HG03565 (cell line): ENCODE measurements around the gene TSHZ2.
A peak's percentile ranks its signal among the peaks of the same experiment; 100 is the strongest.
"Not testable (repeated sequence)": the region's sequence is repeated elsewhere in the genome, so short reads cannot be mapped to it uniquely, and the experiment has no call there.

Source experiments
- ATAC-seq: cut with Tn5 transposase; IDR thresholded peaks from one replicate; pipeline ENCODE4 v1.9.1; 2021; ENCODE audit warnings: mild to moderate bottlenecking, moderate library complexity; ENCODE audit not compliant: unreplicated experiment

Gene TSHZ2

GRCh38 chr20:53427951-53428350 lies 455.8 kb downstream of the TSHZ2 start:
- no peak for ATAC-seq

DNA sequence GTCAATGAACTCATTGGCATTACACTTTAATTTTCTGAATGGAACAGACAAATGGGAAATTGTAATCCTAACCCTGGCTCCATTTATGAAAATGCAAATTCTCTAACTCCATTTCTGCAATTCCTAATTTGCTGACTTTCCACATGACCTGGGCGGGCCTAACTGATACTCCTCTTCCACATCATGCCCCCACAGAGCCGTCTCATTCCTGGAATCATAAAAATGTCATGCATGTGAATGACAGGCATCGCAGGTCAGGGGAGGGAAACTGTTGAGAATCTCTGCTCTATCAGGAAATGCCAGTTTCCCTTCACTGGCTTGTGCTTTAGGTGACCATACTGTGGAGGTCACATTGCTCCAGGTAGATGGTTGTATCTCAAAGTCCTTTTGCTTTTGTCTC lies 456.4 kb downstream of the TSHZ2 start:
- ATAC-seq, result no peak

- no peak for ATAC-seq
Observed at GRCh38 chr20:53428996-53429395, 456.8 kb downstream of the TSHZ2 start.

- no peak for ATAC-seq
Observed at GRCh38 chr20:53434662-53435061, 462.5 kb downstream of the TSHZ2 start.

GRCh38 chr20:53436927-53437326 lies 464.8 kb downstream of the TSHZ2 start:
- not testable (repeated sequence) for ATAC-seq

DNA sequence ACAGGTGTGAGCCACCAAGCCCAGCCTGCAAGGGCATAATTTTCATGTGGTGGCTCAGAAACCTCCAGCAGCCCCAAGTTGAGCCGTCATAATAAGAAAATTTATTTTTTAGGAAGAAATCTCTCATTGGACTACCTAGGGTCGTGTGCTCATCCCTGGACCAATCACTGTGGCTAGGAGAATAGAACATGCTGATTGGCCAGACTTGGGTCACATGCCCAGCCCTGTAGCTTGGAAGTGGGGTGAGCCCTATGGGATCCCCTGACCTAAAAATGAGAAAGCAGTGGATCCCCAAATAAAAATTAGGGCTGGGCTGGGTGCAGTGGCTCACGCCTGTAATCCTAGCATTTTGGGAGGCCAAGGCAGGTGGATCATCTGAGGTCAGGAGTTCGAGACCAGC lies 466.2 kb downstream of the TSHZ2 start:
- no peak for ATAC-seq

GRCh38 chr20:53439046-53439445 lies 466.9 kb downstream of the TSHZ2 start:
- ATAC-seq, result no peak

DNA sequence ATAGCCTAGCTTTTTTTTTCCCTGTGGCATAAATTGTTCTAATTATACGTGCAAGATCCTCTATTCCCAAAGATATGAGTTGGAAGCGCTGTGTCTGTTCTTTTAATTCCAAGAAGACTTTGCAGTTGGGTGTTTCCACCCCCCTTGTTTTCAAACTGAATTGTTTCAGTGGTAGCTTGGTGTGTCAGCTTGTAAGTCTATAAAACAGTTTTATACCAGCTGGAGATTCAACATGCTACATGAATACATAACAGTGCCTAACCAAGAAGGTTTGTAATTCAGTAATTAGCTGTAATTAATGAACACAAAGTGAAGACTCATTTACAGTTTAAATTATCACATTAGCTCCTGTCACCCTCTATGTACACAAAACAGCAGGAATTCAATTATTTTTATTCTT lies 467.5 kb downstream of the TSHZ2 start:
- ATAC-seq, result no peak

DNA sequence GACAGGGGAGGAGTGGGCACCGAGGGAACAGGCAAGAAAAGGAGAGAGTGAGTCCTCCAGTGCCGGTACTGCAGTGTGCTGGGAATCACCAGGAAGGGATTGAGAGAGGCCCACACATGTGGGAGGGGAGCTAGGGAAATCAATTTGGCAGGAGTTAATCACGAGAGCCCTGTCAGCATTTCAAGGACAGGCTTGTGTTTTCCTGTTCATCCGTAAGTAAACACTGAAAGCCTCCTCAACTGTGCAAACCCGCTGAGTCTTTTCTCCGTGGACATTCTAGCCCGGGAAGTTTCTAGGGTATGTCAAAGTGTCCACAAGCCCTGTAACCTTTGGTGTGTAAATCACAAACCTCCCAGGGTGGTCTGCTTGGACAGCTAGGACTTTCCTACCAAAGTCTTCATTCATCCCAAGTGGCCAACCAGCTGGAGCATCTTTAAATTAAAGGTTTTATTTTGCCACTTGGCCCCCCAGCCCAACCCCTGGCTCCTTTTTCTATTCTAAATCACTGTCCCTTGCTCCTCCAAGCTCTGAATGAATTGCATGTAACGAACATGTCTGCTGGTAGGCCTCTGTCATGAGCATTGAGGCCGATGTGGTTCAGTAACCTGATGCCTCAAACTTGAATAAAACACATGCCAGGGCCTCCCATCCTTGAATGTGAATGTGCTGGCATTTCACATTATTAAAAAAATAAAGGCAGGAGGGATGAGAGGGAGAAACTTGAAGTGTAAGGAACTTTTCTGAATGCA lies 472.4 kb downstream of the TSHZ2 start:
- no peak for ATAC-seq

DNA sequence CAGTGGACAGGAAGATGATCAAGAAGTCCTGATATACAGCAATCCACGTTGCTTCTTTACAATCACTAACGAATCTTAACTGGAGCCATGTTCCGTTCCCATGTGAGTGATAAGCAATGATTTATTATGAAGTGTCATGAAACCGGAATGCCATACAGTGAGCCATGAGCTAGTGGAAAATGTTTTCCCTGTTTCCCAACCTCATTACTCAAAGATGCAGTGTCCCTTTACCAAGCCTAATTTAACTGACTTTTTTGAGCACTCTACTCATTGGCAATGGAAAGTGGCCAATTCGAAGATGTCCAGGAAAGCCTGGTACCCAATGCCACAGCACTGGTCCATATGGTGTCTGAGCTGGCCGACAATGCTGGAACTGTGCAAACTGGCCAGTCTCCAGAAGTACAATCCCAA lies 473.2 kb downstream of the TSHZ2 start:
- ATAC-seq, result no peak

GRCh38 chr20:53445932-53446331 lies 473.8 kb downstream of the TSHZ2 start:
- no peak for ATAC-seq

GRCh38 chr20:53447316-53447715 lies 475.2 kb downstream of the TSHZ2 start:
- no peak for ATAC-seq

DNA sequence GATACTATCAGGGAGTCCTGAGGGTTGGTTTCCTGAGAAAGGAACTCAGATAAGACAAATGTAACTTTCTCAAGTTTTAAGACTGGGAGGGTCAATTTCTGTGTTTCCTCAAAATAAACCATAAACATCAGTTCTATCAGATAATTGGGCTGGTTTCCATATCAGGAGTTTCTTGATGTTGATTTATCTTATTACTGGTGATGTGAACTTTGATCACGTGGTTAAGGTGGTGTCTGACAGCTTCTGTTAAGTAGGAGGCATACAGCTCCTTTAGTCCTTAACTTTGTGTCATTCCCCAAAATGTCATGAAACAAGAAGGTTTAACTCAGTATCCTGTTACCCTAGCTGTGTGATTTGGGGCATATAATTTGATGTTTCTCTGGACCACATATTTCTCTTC lies 476.3 kb downstream of the TSHZ2 start:
- ATAC-seq, result no peak

GRCh38 chr20:53448875-53449274 lies 476.7 kb downstream of the TSHZ2 start:
- ATAC-seq, result no peak

GRCh38 chr20:53453076-53453475 lies 480.9 kb downstream of the TSHZ2 start:
- no peak for ATAC-seq

DNA sequence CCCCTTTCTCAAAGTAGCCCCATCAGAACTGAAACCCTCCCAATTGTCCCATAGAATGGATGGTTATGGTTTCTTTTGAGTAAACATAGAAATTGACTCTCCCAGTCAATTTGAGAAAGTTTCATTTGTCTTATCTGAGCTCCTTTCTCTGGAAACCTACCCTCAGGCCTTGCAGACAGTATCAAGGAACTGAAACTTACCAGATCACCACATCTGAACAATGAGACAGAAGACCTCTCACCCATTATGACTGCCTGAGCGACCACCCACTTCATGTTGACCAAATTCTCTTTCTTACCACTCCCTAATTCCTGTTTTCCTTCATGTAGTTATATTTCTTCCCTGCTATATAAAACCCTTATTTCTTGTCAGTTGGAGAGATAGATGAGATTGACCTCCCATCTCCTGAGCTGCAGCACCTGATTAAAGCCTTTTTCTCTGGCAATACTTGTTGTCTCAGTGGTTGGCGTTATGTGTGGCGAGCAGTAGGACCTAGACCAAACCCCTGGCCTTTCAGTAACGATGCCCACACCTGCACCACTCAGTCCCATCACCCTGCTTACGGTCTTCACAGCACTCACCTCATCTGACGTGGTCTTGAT lies 482.6 kb downstream of the TSHZ2 start:
- no peak for ATAC-seq

DNA sequence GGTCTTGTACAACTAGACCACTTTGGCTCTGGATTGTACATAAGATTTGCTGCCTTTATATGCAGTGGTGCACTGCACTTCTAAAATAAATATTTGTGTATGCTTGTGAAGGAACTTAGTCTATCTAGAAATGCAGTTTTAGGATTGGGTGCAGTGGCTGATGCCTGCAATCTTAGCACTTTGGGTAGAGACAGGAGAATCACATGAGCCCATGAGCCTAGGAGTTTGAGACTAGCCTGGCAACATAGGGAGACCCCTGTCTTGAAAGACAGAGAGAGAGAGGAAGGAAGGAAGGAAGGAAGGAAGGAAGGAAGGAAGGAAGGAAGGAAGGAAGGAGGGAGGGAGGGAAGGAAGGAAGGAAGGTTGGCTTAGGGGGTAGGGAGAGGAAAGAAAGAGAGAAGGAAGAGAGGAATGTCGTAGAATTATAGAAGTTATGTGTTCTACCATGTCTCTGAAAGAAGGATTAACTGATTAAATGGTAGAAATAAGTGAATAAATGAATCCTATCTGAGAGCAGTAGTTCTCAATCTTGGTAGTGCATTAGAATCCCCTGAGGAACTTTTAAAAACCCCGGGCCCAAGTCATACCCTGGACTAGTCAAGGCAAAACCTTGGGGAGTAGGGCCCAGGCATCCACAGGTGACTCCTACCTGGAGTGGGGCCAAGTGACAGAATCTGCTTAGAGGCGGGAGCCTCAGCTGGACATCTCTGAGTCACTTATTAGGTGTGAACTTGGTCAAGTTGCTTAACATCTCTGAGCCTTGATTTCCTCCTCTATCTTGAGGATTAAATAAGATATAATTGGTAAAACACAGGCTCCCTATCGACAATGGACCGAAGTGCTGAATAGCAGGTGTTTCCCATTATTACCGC lies 491.2 kb downstream of the TSHZ2 start:
- no peak for ATAC-seq

- ATAC-seq, result no peak
Observed at GRCh38 chr20:53466279-53466678, 494.1 kb downstream of the TSHZ2 start.

- ATAC-seq, result peak; percentile 45
Observed at GRCh38 chr20:53468587-53468986, 496.4 kb downstream of the TSHZ2 start.

GRCh38 chr20:53472859-53473258 lies 500.7 kb downstream of the TSHZ2 start:
- not testable (repeated sequence) for ATAC-seq

- no peak for ATAC-seq
Observed at GRCh38 chr20:53480913-53481312, 508.8 kb downstream of the TSHZ2 start.
